GM13976 (cell line): ENCODE data around the gene SOHLH1.
A peak's percentile ranks its signal among the peaks of the same experiment; 100 is the strongest.

Experiments
- DNase-seq: peaks from one replicate; pipeline ENCODE4 v3.0.0; 2012; ENCODE audit warnings: low spot score
- in situ Hi-C: fragments of 300-500 bp; cut with MboI; formaldehyde crosslinking; loops from one replicate; pipeline ENCODE4 v1.12.0; 2022; ENCODE audit warnings: low sequenced_read_pairs, mixed read lengths, inconsistent platforms; ENCODE audit not compliant: unreplicated experiment
- TF ChIP-seq, protein P1 (sequence below): IDR thresholded peaks from 2 replicates; pipeline ENCODE4 v1.5.1; 2012; ENCODE audit warnings: borderline replicate concordance, mild to moderate bottlenecking; ENCODE audit not compliant: insufficient read depth; ENCODE audit errors: extremely low read depth, missing control alignments, control extremely low read depth

The SOHLH1 gene

GRCh38 chr9:135663451-135663770 lies 35.9 kb downstream of the SOHLH1 start:
- DNase-seq = peak; percentile 17
- in situ Hi-C loops = no loop called here
- TF ChIP-seq, protein P1, sequence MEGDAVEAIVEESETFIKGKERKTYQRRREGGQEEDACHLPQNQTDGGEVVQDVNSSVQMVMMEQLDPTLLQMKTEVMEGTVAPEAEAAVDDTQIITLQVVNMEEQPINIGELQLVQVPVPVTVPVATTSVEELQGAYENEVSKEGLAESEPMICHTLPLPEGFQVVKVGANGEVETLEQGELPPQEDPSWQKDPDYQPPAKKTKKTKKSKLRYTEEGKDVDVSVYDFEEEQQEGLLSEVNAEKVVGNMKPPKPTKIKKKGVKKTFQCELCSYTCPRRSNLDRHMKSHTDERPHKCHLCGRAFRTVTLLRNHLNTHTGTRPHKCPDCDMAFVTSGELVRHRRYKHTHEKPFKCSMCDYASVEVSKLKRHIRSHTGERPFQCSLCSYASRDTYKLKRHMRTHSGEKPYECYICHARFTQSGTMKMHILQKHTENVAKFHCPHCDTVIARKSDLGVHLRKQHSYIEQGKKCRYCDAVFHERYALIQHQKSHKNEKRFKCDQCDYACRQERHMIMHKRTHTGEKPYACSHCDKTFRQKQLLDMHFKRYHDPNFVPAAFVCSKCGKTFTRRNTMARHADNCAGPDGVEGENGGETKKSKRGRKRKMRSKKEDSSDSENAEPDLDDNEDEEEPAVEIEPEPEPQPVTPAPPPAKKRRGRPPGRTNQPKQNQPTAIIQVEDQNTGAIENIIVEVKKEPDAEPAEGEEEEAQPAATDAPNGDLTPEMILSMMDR = no peak

DNA sequence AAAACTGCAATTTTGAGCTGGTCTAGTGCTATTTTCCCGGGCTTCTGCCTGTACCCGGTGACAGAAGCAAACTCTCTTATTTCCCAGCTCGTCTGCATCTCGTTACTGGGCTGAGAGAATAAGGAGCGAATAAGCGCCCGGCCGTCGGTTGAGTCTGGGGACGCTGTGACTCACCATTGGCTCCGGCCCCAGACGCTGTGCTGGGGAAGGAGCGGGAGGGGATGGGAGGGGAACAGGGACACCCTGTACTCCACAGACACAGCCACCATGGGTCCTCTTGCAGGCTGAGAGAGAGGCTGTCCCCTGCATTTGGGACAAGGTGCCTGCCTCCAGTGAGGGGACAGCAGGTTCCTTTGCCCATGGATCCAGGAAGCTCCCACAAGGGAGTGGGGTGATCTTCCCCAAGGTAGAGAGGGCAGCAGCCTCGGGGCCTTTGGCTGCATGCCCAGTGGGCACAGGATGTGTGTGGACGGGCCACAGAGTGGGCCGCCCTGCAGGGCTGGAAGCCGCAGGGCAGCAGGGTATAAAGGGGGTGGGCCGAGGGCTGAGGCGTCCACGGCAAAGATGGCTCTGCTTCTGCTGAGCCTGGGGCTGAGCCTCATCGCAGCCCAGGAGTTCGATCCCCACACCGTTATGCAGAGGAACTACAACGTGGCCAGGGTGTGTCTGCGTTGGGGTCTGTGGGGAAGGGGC lies 36.4 kb downstream of the SOHLH1 start, which contains the start of gene LCN9:
TSS of gene LCN9 (plus strand) at position 552 of the 693 bp plus-strand sequence. CDS start at position 565, 13 bp downstream.
- TF ChIP-seq, protein P1 = no peak
- DNase-seq = no peak
- in situ Hi-C loops = no loop called here

GRCh38 chr9:135661816-135662560 lies 37.3 kb downstream of the SOHLH1 start:
- in situ Hi-C loops = no loop called here

DNA sequence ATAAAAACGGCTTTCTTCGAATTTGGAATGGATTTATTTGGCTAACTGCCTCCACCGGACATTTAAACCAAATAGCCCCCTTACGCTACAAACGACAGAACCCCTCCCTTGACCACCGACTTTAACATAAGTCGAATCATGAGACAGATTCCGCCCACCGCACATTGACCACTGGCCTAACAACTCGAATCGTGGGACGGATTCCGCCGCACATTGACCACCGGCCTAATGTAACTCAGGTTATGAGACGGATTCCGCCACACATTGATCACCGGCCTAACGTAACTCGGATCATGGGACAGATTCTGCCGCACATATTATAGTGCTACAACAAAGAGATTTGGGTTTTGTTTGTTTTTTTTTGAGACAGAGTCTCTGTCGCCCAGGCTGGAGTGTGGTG lies 38.9 kb downstream of the SOHLH1 start:
- in situ Hi-C loops = no loop called here
- no peak for DNase-seq
- TF ChIP-seq, protein P1 = no peak

More at GRCh38 chr9:135661816-135662560, 37.3 kb downstream of the SOHLH1 start:
- DNase-seq = no peak
- TF ChIP-seq, protein P1 = no peak

- no peak for DNase-seq
- in situ Hi-C loops = no loop called here
- TF ChIP-seq, protein P1 = no peak
These were observed 40.0 kb downstream of the SOHLH1 start for GRCh38 chr9:135659252-135659651.

DNA sequence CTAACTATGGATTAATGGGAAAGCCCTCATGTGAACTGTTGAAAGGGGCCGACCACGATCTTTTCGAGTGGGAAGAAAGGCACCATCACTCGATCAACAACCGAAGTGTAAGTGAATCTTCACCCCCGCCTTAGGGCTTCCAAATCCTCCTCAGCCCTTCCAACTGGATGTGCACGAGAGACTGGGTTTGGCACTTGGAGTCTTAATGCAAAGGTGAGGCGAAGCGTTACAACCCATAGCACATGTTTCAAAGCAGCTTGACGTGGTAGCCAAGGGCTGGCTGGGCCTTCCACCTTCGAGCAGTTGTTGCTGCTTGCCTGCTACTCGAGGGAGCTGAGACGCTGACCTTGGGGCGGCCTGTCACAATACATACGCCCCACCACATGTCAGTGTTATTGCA lies 41.9 kb downstream of the SOHLH1 start:
- no peak for DNase-seq
- TF ChIP-seq, protein P1 = no peak
- in situ Hi-C loops = no loop called here
